A549 (cell line): ENCODE measurements around the gene ACRBP. TPM values are rescaled to one million over a fixed set of nuclear protein-coding genes. Genes with fewer than 3 reads are reported as not detected.
A peak's percentile ranks its signal among the peaks of the same experiment; 100 is the strongest.

Experiments
- ATAC-seq, 2 experiments: fragments of 200-7000 bp in 1 of 2; fragments of >200 bp in 1 of 2; cut with Nextera tagmentation in 1 of 2; cut with Tn5 transposase in 1 of 2; 3 replicates each; pipeline versions ENCODE4 v1.8.0 to v1.9.1; 2018 to 2020; ENCODE audit warnings: mild to moderate bottlenecking in 1 of 2, moderate library complexity in 1 of 2
- CTCF ChIA-PET: fragments of 300-600 bp; sonication (Branson Sonifier 250); formaldehyde crosslinking; extraction: SDS; loops from one replicate; lab custom pipeline; 2021; ENCODE audit warnings: antibody characterized with exemption, inconsistent platforms; lab: Yijun Ruan, JAX
- POLR2A ChIA-PET: fragments of 350-600 bp; formaldehyde crosslinking; extraction: SDS; loops from one replicate; lab custom pipeline; 2021; ENCODE audit warnings: antibody characterized with exemption, inconsistent platforms; lab: Yijun Ruan, JAX
- DNase-seq, 2 experiments: peaks; one replicate each; pipeline versions ENCODE4 v3.0.0 to v3.0.0-alpha.2; 2011 to 2016; ENCODE audit warnings: low read depth in 1 of 2, low spot score in 1 of 2
- FAIRE-seq: peaks from 2 replicates; lab custom pipeline; 2011; peaks lifted over from hg19 to GRCh38; lab: Jason Lieb, UNC
- H3K27ac ChIP-seq, 2 experiments: fragments of >200 bp; sonication (Bioruptor Twin); formaldehyde crosslinking; 3 replicates each; pipeline ENCODE4 v1.5.1; 2016 to 2017
- H3K4me1 ChIP-seq: fragments of >200 bp; sonication (Bioruptor Twin); formaldehyde crosslinking; 3 replicates; pipeline ENCODE4 v1.6.1; 2016
- H3K4me2 ChIP-seq: fragments of >200 bp; sonication (Bioruptor Twin); formaldehyde crosslinking; 3 replicates; pipeline ENCODE4 v1.6.1; 2016
- H3K4me3 ChIP-seq: fragments of >200 bp; sonication (Bioruptor Twin); formaldehyde crosslinking; 3 replicates; pipeline ENCODE4 v1.5.1; 2016
- H3K9me3 ChIP-seq: fragments of >200 bp; sonication (Bioruptor Twin); formaldehyde crosslinking; 3 replicates; pipeline ENCODE4 v1.6.1; 2016
- BCL3 ChIP-seq: fragments of >200 bp; sonication (Bioruptor Twin); formaldehyde crosslinking; IDR thresholded peaks from 3 replicates; pipeline ENCODE4 v1.6.1; 2016
- BHLHE40 ChIP-seq: IDR thresholded peaks from 2 replicates; pipeline ENCODE4 v1.6.1; 2012; ENCODE audit warnings: low read depth, low read length, inconsistent platforms
- CBX8 ChIP-seq: fragments of 200-600 bp; sonication (generic); IDR thresholded peaks from 2 replicates; pipeline ENCODE4 v1.6.1; 2016
- CEBPB ChIP-seq, 2 experiments: fragments of >200 bp in 1 of 2; sonication (Bioruptor Twin) in 1 of 2; formaldehyde crosslinking in 1 of 2; IDR thresholded peaks; 2 replicates each; pipeline ENCODE4 v1.6.1; 2012 to 2016
- CHD2 ChIP-seq: fragments of 150-350 bp; IDR thresholded peaks from 2 replicates; pipeline ENCODE4 v1.6.1; 2014; ENCODE audit warnings: low read length; ENCODE audit not compliant: partially characterized antibody
- E2F6 ChIP-seq: IDR thresholded peaks from 2 replicates; pipeline ENCODE4 v1.6.1; 2012; ENCODE audit warnings: low read depth, borderline replicate concordance
- EHMT2 ChIP-seq: fragments of 200-600 bp; sonication (generic); IDR thresholded peaks from 2 replicates; pipeline ENCODE4 v1.6.1; 2016; ENCODE audit warnings: antibody characterized with exemption, low read depth, mild to moderate bottlenecking, moderate library complexity
- EP300 ChIP-seq, 2 experiments: fragments of >200 bp; sonication (Bioruptor Twin); formaldehyde crosslinking; IDR thresholded peaks; 2 replicates in 1 of 2; 3 replicates in 1 of 2; pipeline ENCODE4 v1.6.1; 2016 to 2017
- ESRRA ChIP-seq: fragments of 150-350 bp; IDR thresholded peaks from 2 replicates; pipeline ENCODE4 v1.6.1; 2014; ENCODE audit warnings: mild to moderate bottlenecking, low read length, borderline replicate concordance
- FOSB ChIP-seq: fragments of 250-450 bp; sonication (Bioruptor Pico); IDR thresholded peaks from 2 replicates; pipeline ENCODE4 v1.5.0; 2020; ENCODE audit warnings: mild to moderate bottlenecking, moderate library complexity
- FOXS1 ChIP-seq: fragments of 250-450 bp; sonication (Bioruptor Pico); IDR thresholded peaks from 2 replicates; pipeline ENCODE4 v1.5.0; 2020; ENCODE audit warnings: mild to moderate bottlenecking, moderate library complexity
- GATA3 ChIP-seq: IDR thresholded peaks from 2 replicates; pipeline ENCODE4 v1.6.1; 2012; ENCODE audit warnings: borderline replicate concordance
- HOXB13 ChIP-seq: fragments of 250-450 bp; sonication (Bioruptor Pico); IDR thresholded peaks from 2 replicates; pipeline ENCODE4 v1.5.0; 2020; ENCODE audit warnings: low read depth, mild to moderate bottlenecking, moderate library complexity
- HOXB5 ChIP-seq: fragments of 250-450 bp; sonication (Bioruptor Pico); IDR thresholded peaks from 2 replicates; pipeline ENCODE4 v1.5.0; 2020; ENCODE audit warnings: mild to moderate bottlenecking, moderate library complexity
- JUNB ChIP-seq: fragments of >200 bp; sonication (Bioruptor Twin); formaldehyde crosslinking; IDR thresholded peaks from 2 replicates; pipeline ENCODE4 v1.6.1; 2016
- KDM1A ChIP-seq: fragments of 200-600 bp; sonication (generic); IDR thresholded peaks from 2 replicates; pipeline ENCODE4 v1.6.1; 2016; ENCODE audit warnings: low read depth, mild to moderate bottlenecking
- MAX ChIP-seq: IDR thresholded peaks from 2 replicates; pipeline ENCODE4 v1.6.1; 2012
- MAZ ChIP-seq: fragments of 150-350 bp; IDR thresholded peaks from 2 replicates; pipeline ENCODE4 v1.6.1; 2014; ENCODE audit warnings: antibody characterized with exemption, low read depth, low read length, borderline replicate concordance
- POLR2A ChIP-seq: IDR thresholded peaks from 2 replicates; pipeline ENCODE4 v1.6.1; 2012; ENCODE audit warnings: mild to moderate bottlenecking, low read length
- RARB ChIP-seq: fragments of 250-450 bp; sonication (Bioruptor Pico); IDR thresholded peaks from 2 replicates; pipeline ENCODE4 v1.8.0; 2021; ENCODE audit warnings: mild to moderate bottlenecking, moderate library complexity
- USF2 ChIP-seq: fragments of 450-650 bp; IDR thresholded peaks from 2 replicates; pipeline ENCODE4 v1.6.1; 2014; ENCODE audit warnings: antibody characterized with exemption
- ZSCAN20 ChIP-seq: fragments of 250-450 bp; sonication (Bioruptor Pico); IDR thresholded peaks from 2 replicates; pipeline ENCODE4 v1.8.0; 2022; ENCODE audit warnings: mild to moderate bottlenecking, moderate library complexity
- WGBS: methylation state at CpG from one replicate; pipeline ENCODE4 v1.1.6; 2017; ENCODE audit errors: missing lambda C conversion rate; 5-methylcytosine and 5-hydroxymethylcytosine counted together
- polyA plus RNA-seq, 4 experiments: library from polyadenylated mRNA; depleted of rRNA in 3 of 4; stranded (reverse); fragments of >200 nt; fragmentation: RNase III in 1 of 4; extraction: RNeasy Plus Mini Kit Qiagen cat#74134 plus additional on column Dnase treatment in 1 of 4; gene quantifications; 2 replicates in 3 of 4; 3 replicates in 1 of 4; pipeline ENCODE4 v1.2.3, GENCODE V29; 2011 to 2017
- TF ChIP-seq, protein P1 (sequence below): fragments of >200 bp; sonication (Bioruptor Twin); formaldehyde crosslinking; IDR thresholded peaks from 3 replicates; pipeline ENCODE4 v1.5.1; 2016
- TF ChIP-seq, protein P2 (sequence below): fragments of 150-350 bp; IDR thresholded peaks from 2 replicates; pipeline ENCODE4 v1.6.1; 2014; ENCODE audit warnings: low read depth, mild to moderate bottlenecking, low read length
- TF ChIP-seq, protein P3 (sequence below): fragments of 250-450 bp; sonication (Bioruptor Pico); IDR thresholded peaks from 2 replicates; pipeline ENCODE4 v1.5.0; 2020; ENCODE audit warnings: low read depth, mild to moderate bottlenecking, moderate library complexity
- TF ChIP-seq, protein P4 (sequence below): fragments of 250-450 bp; sonication (Bioruptor Pico); IDR thresholded peaks from 2 replicates; pipeline ENCODE4 v1.5.0; 2021; ENCODE audit warnings: mild to moderate bottlenecking, moderate library complexity, borderline replicate concordance

Gene ACRBP
- polyA plus RNA-seq, 2 of the 4 experiments (the other 2 are of a cell fraction), result 0.34 to 0.70 TPM

DNA sequence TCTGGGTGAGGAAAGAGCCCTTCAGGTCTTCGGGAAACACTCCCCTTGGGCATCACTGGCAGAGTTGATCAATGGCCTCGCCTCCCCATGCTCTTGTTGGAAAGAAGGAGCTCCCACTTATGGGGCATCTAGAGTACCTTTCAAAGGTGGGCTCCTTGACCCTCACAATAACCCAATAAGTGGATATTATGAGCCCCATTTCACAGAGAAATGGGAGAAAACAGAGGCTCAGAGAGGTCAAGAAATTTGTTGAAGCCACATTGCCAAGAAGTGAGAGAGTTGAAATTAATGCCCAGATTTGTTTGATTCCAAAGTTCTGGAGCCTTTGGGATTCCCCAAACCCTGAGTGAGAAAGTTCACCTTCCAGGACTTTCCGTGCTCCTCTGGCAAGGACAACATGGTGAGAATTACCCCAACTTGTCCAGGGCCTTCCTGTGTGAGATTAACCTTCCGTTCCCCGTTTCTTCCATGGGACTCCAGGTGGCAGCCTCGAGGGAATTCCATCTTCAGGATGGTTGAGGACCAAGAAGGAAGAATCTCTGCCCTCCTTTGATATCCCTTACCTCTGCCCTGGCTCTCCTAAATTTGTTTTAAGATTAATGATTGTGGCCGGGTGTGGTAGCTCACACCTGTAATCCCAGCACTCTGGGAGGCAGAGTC is 32.6 kb downstream of the ACRBP start:
- Histone ChIP-seq H3K9me3 (no peaks in the 10 kb centered on the region), H3K4me2 (peak overlapping the region; percentile 64; the same call in 1 of the 3 replicates), H3K4me1 (peaks cover 22% of the 10 kb centered on the region), H3K27ac (peak overlapping the region; percentile 54 to 84; a peak in 5 of 6 replicates), H3K4me3 (no peak overlapping the region)
- TF ChIP-seq KDM1A (peak; percentile 67; the same call in 1 of the 2 replicates), FOSB (CRISPR knock-in tag) (no peak)
- FAIRE-seq, result no peak
- WGBS, result 81% methylated on average over 7 of the region's 7 CpGs
- ChIA-PET POLR2A (interaction anchor here (0.6 to 1.2 kb wide), 2 partner anchors 75 to 110 kb away, joined by 3 to 4 read pairs; partner anchors contain the start of genes COPS7A and ZNF384), CTCF (interaction anchor here (0.7 to 2.5 kb wide), 14 partner anchors 10 to 363 kb away, joined by 3 to 8 read pairs (median 4); partner anchors contain the start of gene MLF2)
- peak; percentile 33 to 54 for DNase-seq
- peak in 1 of 2 experiments; percentile 8; a peak in 1 of 6 replicates for ATAC-seq

- 36% methylated on average over 14 of the region's 21 CpGs for WGBS
- Histone ChIP-seq H3K4me1 (peaks cover 22% of the 10 kb centered on the region), H3K4me2 (peak overlapping the region; percentile 64), H3K27ac (peak overlapping the region; percentile 54 to 84), H3K4me3 (no peak overlapping the region), H3K9me3 (no peaks in the 10 kb centered on the region)
- POLR2A ChIA-PET, result interaction anchor here (0.7 to 1.2 kb wide), 2 partner anchors 75 to 138 kb away, joined by 3 to 7 read pairs; partner anchors contain the start of gene ZNF384
- DNase-seq (peak; percentile 68 to 90), FAIRE-seq (no peak), ATAC-seq (peak; percentile 58 to 81)
- CTCF ChIA-PET, result interaction anchor here (1.0 to 2.5 kb wide), 11 partner anchors 11 to 211 kb away, joined by 3 to 8 read pairs (median 5); partner anchors contain the start of gene MLF2
- TF ChIP-seq EHMT2 (no peak), E2F6 (0 out of 2 replicates have a peak, but pooled peaks have one; percentile 26), HOXB13 (CRISPR knock-in tag) (no peak), POLR2A (no peak), FOXS1 (CRISPR knock-in tag) (0 out of 2 replicates have a peak, but pooled peaks have one; percentile 18), USF2 (no peak), CHD2 (no peak), GATA3 (no peak), ZSCAN20 (CRISPR knock-in tag) (no peak), HOXB5 (CRISPR knock-in tag) (peak; percentile 75; the same call in 1 of the 2 replicates), RARB (no peak), CEBPB (IDR thresholded peaks at IDR 0.05) (no peak), ESRRA (no peak), CBX8 (no peak), MAX (no peak), EP300 (IDR thresholded peaks at IDR 0.05) (no peak), BHLHE40 (no peak), BCL3 (no peak), MAZ (no peak), JUNB (no peak)
- TF ChIP-seq, protein P1, sequence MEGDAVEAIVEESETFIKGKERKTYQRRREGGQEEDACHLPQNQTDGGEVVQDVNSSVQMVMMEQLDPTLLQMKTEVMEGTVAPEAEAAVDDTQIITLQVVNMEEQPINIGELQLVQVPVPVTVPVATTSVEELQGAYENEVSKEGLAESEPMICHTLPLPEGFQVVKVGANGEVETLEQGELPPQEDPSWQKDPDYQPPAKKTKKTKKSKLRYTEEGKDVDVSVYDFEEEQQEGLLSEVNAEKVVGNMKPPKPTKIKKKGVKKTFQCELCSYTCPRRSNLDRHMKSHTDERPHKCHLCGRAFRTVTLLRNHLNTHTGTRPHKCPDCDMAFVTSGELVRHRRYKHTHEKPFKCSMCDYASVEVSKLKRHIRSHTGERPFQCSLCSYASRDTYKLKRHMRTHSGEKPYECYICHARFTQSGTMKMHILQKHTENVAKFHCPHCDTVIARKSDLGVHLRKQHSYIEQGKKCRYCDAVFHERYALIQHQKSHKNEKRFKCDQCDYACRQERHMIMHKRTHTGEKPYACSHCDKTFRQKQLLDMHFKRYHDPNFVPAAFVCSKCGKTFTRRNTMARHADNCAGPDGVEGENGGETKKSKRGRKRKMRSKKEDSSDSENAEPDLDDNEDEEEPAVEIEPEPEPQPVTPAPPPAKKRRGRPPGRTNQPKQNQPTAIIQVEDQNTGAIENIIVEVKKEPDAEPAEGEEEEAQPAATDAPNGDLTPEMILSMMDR, result peak; percentile 4; the same call in 1 of the 3 replicates
- TF ChIP-seq, protein P2, sequence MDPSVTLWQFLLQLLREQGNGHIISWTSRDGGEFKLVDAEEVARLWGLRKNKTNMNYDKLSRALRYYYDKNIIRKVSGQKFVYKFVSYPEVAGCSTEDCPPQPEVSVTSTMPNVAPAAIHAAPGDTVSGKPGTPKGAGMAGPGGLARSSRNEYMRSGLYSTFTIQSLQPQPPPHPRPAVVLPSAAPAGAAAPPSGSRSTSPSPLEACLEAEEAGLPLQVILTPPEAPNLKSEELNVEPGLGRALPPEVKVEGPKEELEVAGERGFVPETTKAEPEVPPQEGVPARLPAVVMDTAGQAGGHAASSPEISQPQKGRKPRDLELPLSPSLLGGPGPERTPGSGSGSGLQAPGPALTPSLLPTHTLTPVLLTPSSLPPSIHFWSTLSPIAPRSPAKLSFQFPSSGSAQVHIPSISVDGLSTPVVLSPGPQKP, result no peak
- TF ChIP-seq, protein P3, sequence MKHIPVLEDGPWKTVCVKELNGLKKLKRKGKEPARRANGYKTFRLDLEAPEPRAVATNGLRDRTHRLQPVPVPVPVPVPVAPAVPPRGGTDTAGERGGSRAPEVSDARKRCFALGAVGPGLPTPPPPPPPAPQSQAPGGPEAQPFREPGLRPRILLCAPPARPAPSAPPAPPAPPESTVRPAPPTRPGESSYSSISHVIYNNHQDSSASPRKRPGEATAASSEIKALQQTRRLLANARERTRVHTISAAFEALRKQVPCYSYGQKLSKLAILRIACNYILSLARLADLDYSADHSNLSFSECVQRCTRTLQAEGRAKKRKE (CRISPR knock-in tag), result no peak
- TF ChIP-seq, protein P4, sequence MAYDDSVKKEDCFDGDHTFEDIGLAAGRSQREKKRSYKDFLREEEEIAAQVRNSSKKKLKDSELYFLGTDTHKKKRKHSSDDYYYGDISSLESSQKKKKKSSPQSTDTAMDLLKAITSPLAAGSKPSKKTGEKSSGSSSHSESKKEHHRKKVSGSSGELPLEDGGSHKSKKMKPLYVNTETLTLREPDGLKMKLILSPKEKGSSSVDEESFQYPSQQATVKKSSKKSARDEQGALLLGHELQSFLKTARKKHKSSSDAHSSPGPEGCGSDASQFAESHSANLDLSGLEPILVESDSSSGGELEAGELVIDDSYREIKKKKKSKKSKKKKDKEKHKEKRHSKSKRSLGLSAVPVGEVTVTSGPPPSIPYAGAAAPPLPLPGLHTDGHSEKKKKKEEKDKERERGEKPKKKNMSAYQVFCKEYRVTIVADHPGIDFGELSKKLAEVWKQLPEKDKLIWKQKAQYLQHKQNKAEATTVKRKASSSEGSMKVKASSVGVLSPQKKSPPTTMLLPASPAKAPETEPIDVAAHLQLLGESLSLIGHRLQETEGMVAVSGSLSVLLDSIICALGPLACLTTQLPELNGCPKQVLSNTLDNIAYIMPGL (CRISPR knock-in tag), result no peak
These were observed 33.3 kb downstream of the ACRBP start for GRCh38 chr12:6613776-6614512.
